Bronchial smooth muscle cell (primary cell): ENCODE results near the gene CREG1. TPM values are rescaled to one million over a fixed set of nuclear protein-coding genes. Genes with fewer than 3 reads are reported as not detected.

Experiments
- total RNA-seq: library from RNA; depleted of rRNA; stranded (reverse); fragments of >200 nt; gene quantifications from 2 replicates; pipeline ENCODE4 v1.2.1, GENCODE V29; 2014

Gene CREG1
- total RNA-seq = 39.1 and 51.8 TPM in 2 replicates

GRCh38 chr1:167553136-167554027 is at the start of gene CREG1:
CREG1 (minus strand) TSS chr1:167553762.

GRCh38 chr1:167518331-167518700 is 35.2 kb downstream of the CREG1 start, which contains the start of gene CD247:
CD247 (minus strand) TSS chr1:167518529; CDS start chr1:167518465, 64 bp downstream.

Other genes starting within 250 kb of the CREG1 start
- not detected in 2 replicates for gene CD247, start 35.2 kb downstream of the CREG1 start, total RNA-seq
- 0.16 TPM in 1 of 2 replicates, not detected in the other for gene RCSD1, start 76.5 kb upstream of the CREG1 start, total RNA-seq
- gene MPZL1, start 168.2 kb upstream of the CREG1 start, total RNA-seq = 96.1 and 101 TPM in 2 replicates